Natural killer cell (primary cell): ENCODE measurements around the gene ABCD1. TPM values are rescaled to one million over a fixed set of nuclear protein-coding genes. Genes with fewer than 3 reads are reported as not detected.

ENCODE experiments used
- ATAC-seq, 3 donors: fragments of 150-1000 bp in 2 of 3; fragments of 200-7000 bp in 1 of 3; cut with Tn5 transposase; 1 replicate in 1 of 3; 2 replicates in 2 of 3; pipeline ENCODE4 v1.10.0; 2021; ENCODE audit warnings: mild to moderate bottlenecking in 2 of 3, moderate library complexity in 2 of 3
- DNase-seq, 2 donors: peaks; one replicate each; pipeline versions ENCODE4 v3.0.0 to v3.0.0-alpha.2; 2013 to 2021; ENCODE audit warnings: mixed read lengths in 1 of 2
- H3K27ac ChIP-seq: one replicate; pipeline ENCODE4 v1.5.1; 2013; ENCODE audit warnings: mild to moderate bottlenecking, low read length
- H3K27me3 ChIP-seq: one replicate; pipeline ENCODE4 v1.6.1; 2013; ENCODE audit warnings: low read length; ENCODE audit not compliant: control insufficient read depth, insufficient read depth
- H3K36me3 ChIP-seq: one replicate; pipeline ENCODE4 v1.6.1; 2013; ENCODE audit warnings: low read length; ENCODE audit not compliant: control insufficient read depth, insufficient read depth
- H3K4me1 ChIP-seq: one replicate; pipeline ENCODE4 v1.6.1; 2013; ENCODE audit warnings: low read length; ENCODE audit not compliant: control insufficient read depth, insufficient read depth
- H3K4me3 ChIP-seq: one replicate; pipeline ENCODE4 v1.5.1; 2013; ENCODE audit warnings: low read length
- H3K9me3 ChIP-seq: one replicate; pipeline ENCODE4 v1.6.1; 2013; ENCODE audit warnings: low read length; ENCODE audit not compliant: control insufficient read depth, insufficient read depth
- H3K27ac Mint-ChIP-seq, 2 donors: one replicate each; pipeline ENCODE4 v1.8.0; 2022; ENCODE audit warnings: mild to moderate bottlenecking in 2 of 2, mixed read lengths in 2 of 2, moderate library complexity in 1 of 2
- H3K27me3 Mint-ChIP-seq, 2 donors: one replicate each; pipeline ENCODE4 v1.8.0; 2022; ENCODE audit warnings: low read depth in 2 of 2, mixed read lengths in 2 of 2
- H3K36me3 Mint-ChIP-seq: one replicate; pipeline ENCODE4 v1.8.0; 2022; ENCODE audit warnings: mixed read lengths
- H3K4me1 Mint-ChIP-seq, 2 donors: one replicate each; pipeline ENCODE4 v1.8.0; 2022; ENCODE audit warnings: mixed read lengths in 2 of 2
- H3K4me3 Mint-ChIP-seq: one replicate; pipeline ENCODE4 v1.8.0; 2022; ENCODE audit warnings: mild to moderate bottlenecking, moderate library complexity, mixed read lengths
- H3K9me3 Mint-ChIP-seq, 2 donors: one replicate each; pipeline ENCODE4 v1.8.0; 2022; ENCODE audit warnings: mixed read lengths in 2 of 2
- WGBS: methylation state at CpG from one replicate; pipeline ENCODE4 v1.1.7; 2013; ENCODE audit warnings: missing lambda C conversion rate; ENCODE audit not compliant: insufficient coverage; 5-methylcytosine and 5-hydroxymethylcytosine counted together
- intact Hi-C: fragments of 100-400 bp; cut with micrococcal nuclease; formaldehyde crosslinking; loops from one replicate; pipeline ENCODE4 v1.14.2; 2022
- total RNA-seq, 4 donors: library from RNA; stranded (reverse); fragments of 120-200 nt in 1 of 4; gene quantifications; one replicate each; pipeline versions ENCODE4 v1.2.3 to v1.2.4, GENCODE V29; 2013 to 2022
- TF ChIP-seq, protein P1 (sequence below): fragments of 200-600 bp; IDR thresholded peaks from one replicate; pipeline ENCODE4 v1.8.0; 2022; ENCODE audit warnings: antibody characterized with exemption

Gene ABCD1
- total RNA-seq, 3 donors from 2014 or later (not counting 1 experiment from before 2014, with no cell fraction given): 12.2 to 13.9 (median 13.8) TPM

DNA sequence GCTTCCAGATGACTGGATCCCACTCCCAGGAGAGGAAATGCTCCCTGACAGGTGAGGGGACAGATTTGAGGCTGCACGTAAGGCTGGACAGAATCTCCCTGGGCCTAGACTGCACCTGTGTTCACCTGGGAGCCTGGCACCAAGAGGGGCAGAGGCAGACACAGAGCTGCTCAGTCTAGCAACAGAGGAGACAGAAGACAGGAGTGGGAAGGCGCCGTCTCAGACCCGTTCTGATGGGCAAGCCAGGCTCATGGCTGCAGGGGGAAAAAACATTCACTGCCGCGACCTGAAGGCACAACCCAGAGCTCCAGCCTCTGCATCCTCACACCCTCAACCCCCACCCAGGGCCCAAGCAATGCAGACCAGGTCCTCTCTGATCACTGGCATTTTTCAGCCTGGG, 17.2 kb upstream of the ABCD1 start:
- no peaks in the 10 kb centered on the region for H3K9me3 ChIP-seq
- no peaks in the 10 kb centered on the region for H3K9me3 Mint-ChIP-seq
- no peaks in the 10 kb centered on the region for H3K27me3 ChIP-seq
- ATAC-seq (no peak), DNase-seq (no peak)
- no peaks in the 10 kb centered on the region for H3K27me3 Mint-ChIP-seq
- H3K4me1 Mint-ChIP-seq: peaks cover 0 to 7% of the 10 kb centered on the region in 2 donors
- H3K36me3 ChIP-seq: peaks cover 31% of the 10 kb centered on the region
- TF ChIP-seq, protein P1, sequence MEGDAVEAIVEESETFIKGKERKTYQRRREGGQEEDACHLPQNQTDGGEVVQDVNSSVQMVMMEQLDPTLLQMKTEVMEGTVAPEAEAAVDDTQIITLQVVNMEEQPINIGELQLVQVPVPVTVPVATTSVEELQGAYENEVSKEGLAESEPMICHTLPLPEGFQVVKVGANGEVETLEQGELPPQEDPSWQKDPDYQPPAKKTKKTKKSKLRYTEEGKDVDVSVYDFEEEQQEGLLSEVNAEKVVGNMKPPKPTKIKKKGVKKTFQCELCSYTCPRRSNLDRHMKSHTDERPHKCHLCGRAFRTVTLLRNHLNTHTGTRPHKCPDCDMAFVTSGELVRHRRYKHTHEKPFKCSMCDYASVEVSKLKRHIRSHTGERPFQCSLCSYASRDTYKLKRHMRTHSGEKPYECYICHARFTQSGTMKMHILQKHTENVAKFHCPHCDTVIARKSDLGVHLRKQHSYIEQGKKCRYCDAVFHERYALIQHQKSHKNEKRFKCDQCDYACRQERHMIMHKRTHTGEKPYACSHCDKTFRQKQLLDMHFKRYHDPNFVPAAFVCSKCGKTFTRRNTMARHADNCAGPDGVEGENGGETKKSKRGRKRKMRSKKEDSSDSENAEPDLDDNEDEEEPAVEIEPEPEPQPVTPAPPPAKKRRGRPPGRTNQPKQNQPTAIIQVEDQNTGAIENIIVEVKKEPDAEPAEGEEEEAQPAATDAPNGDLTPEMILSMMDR: no peak
- H3K36me3 Mint-ChIP-seq: no peaks in the 10 kb centered on the region
- WGBS: 100% methylated on average over 1 of the region's 6 CpGs
- no peaks in the 10 kb centered on the region for H3K4me1 ChIP-seq
- intact Hi-C loops: no loop called here
- H3K27ac ChIP-seq: no peak overlapping the region
- H3K27ac Mint-ChIP-seq: no peak overlapping the region
- no peak overlapping the region for H3K4me3 ChIP-seq
- no peak overlapping the region for H3K4me3 Mint-ChIP-seq

DNA sequence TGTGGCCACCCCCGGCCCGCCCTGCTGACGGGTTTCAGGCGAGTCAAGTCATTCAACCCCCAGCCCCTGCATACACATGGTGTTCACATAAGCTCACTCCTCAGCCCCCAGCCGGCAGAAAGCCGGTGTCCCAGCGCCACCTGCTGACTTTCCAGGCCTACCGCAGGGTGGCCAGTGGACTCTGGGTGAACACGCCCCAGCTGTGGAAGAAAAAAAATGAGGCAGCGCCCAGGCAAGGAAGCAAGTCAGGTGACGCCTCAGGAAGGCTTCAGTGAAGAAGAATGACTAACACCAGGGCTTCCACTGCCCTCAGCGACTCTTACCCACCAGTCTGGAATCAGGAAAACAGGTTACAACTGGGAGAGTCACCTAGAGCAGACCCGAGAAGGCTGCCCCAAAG, 16.2 kb upstream of the ABCD1 start:
- Histone ChIP-seq H3K36me3 (peaks cover 32% of the 10 kb centered on the region), H3K4me1 (no peaks in the 10 kb centered on the region), H3K27me3 (no peaks in the 10 kb centered on the region), H3K9me3 (no peaks in the 10 kb centered on the region), H3K4me3 (no peak overlapping the region), H3K27ac (no peak overlapping the region)
- no peak overlapping the region for H3K27ac Mint-ChIP-seq
- H3K36me3 Mint-ChIP-seq: no peaks in the 10 kb centered on the region
- WGBS: 51% methylated on average over 13 of the region's 13 CpGs
- TF ChIP-seq, protein P1: no peak
- H3K9me3 Mint-ChIP-seq: no peaks in the 10 kb centered on the region
- peaks cover 0 to 7% of the 10 kb centered on the region in 2 donors for H3K4me1 Mint-ChIP-seq
- peak in 1 of 3 donors; percentile 52 for ATAC-seq
- no peak overlapping the region for H3K4me3 Mint-ChIP-seq
- intact Hi-C loops: no loop called here
- DNase-seq: peak in 1 of 2 donors; percentile 50
- no peaks in the 10 kb centered on the region for H3K27me3 Mint-ChIP-seq

DNA sequence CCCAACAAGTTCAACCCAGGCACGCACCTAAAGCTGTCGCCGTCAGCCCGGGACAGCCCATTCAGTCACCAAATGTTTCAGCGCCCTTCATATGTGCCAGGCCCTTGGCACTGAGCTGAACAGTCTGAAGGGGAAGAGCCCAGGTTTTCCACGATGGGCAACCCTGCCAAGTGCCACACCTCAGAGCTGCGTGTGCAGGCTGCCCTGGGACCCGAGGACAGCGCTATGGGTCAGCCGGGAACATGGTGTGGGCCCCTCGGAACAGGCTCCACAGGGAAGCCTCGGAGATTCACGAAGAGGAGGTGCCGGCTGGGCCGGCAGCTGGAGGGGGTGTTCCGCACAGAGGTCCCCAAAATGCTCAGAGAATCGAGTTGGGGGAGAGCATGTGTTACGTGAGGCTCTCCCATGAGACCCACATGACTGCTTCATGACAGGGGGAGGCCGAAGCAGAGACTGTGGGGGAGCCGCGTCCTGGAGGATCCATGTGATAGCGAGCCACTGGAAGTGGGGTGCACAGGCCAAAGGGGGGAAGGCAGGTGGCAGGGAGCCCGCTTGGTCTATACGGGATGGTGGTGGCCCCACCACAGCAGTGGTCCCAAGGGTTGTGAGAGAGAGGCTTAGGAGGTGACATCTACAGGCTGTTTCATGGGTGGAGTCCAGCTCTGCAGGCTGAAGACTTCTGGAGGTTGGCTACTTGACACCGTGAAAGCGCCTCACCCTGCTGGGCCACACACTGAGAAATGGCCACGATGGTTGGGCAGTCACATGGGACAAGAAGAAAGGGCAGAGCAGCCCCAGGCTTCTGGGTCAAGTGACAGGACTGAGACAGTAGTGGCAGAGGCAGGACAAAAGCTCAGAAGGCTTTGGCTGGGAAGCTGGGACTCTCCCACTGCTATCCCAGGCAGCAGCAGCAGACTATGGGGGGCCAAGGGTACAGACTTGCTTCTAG, 14.7 kb upstream of the ABCD1 start:
- Histone ChIP-seq H3K4me3 (no peak overlapping the region), H3K36me3 (peaks cover 34% of the 10 kb centered on the region), H3K27ac (no peak overlapping the region), H3K27me3 (no peaks in the 10 kb centered on the region), H3K9me3 (no peaks in the 10 kb centered on the region), H3K4me1 (no peaks in the 10 kb centered on the region)
- no peaks in the 10 kb centered on the region for H3K27me3 Mint-ChIP-seq
- H3K27ac Mint-ChIP-seq: no peak overlapping the region
- peaks cover 0 to 7% of the 10 kb centered on the region in 2 donors for H3K4me1 Mint-ChIP-seq
- TF ChIP-seq, protein P1: no peak
- H3K36me3 Mint-ChIP-seq: no peaks in the 10 kb centered on the region
- intact Hi-C loops: no loop called here
- ATAC-seq (no peak), DNase-seq (no peak)
- WGBS: 96% methylated on average over 27 of the region's 27 CpGs
- H3K4me3 Mint-ChIP-seq: no peak overlapping the region
- no peaks in the 10 kb centered on the region for H3K9me3 Mint-ChIP-seq
